B cell (primary cell): ENCODE measurements around the gene TINAG. TPM values are rescaled to one million over a fixed set of nuclear protein-coding genes. Genes with fewer than 3 reads are reported as not detected.

Experiments used
- ATAC-seq: fragments of 200-7000 bp; cut with Tn5 transposase; one replicate; pipeline ENCODE4 v1.10.0; 2021; ENCODE audit warnings: low read depth, mild to moderate bottlenecking, moderate number of reproducible peaks, moderate library complexity
- CTCF ChIA-PET: fragments of 350-600 bp; sonication (Branson Sonifier 250); formaldehyde crosslinking; loops from one replicate; lab custom pipeline; 2021; ENCODE audit warnings: antibody characterized with exemption, inconsistent platforms; lab: Charles Lee
- POLR2A ChIA-PET: fragments of 350-600 bp; sonication (Branson Sonifier 250); formaldehyde crosslinking; loops from one replicate; lab custom pipeline; 2021; ENCODE audit warnings: antibody characterized with exemption; lab: Charles Lee
- DNase-seq: peaks from one replicate; pipeline ENCODE4 v3.0.0; 2013
- H2AFZ ChIP-seq: 2 replicates; pipeline ENCODE4 v1.6.1; 2012; ENCODE audit warnings: mild to moderate bottlenecking, low read depth, low read length; ENCODE audit not compliant: insufficient read depth, poor library complexity, severe bottlenecking
- H3K27ac ChIP-seq, 2 donors: 1 replicate in 1 of 2; 2 replicates in 1 of 2; pipeline ENCODE4 v1.5.1; 2012 to 2013; ENCODE audit warnings: low read length in 2 of 2, mild to moderate bottlenecking in 2 of 2, moderate library complexity in 1 of 2
- H3K27me3 ChIP-seq, 4 experiments: fragments of 200-600 bp in 1 of 4; sonication (generic) in 1 of 4; replicated peaks in 1 of 4; 1 replicate in 2 of 4; 2 replicates in 2 of 4; pipeline versions ENCODE4 v1.6.1 to v1.7.0; 2013 to 2016; ENCODE audit warnings: low read length in 3 of 4, mild to moderate bottlenecking in 2 of 4, mixed read lengths in 1 of 4, moderate library complexity in 1 of 4; ENCODE audit not compliant: insufficient read depth in 4 of 4, control insufficient read depth in 3 of 4; ENCODE audit errors: control extremely low read depth in 1 of 4
- H3K36me3 ChIP-seq, 2 experiments: replicated peaks in 1 of 2; 1 replicate in 1 of 2; 2 replicates in 1 of 2; pipeline versions ENCODE4 v1.6.1 to v1.7.1; 2013; ENCODE audit warnings: low read length in 1 of 2; ENCODE audit not compliant: insufficient read depth in 2 of 2, control insufficient read depth in 1 of 2; ENCODE audit errors: control extremely low read depth in 1 of 2, extremely low read depth in 1 of 2
- H3K4me1 ChIP-seq, 2 donors: fragments of 200-600 bp in 1 of 2; sonication (generic) in 1 of 2; 1 replicate in 1 of 2; 2 replicates in 1 of 2; pipeline versions ENCODE4 v1.5.1 to v1.6.1; 2013 to 2017; ENCODE audit warnings: low read length in 2 of 2; ENCODE audit not compliant: control insufficient read depth in 2 of 2, insufficient read depth in 2 of 2
- H3K4me2 ChIP-seq: replicated peaks from 2 replicates; pipeline ENCODE3; 2012; ENCODE audit warnings: mild to moderate bottlenecking, low read depth, low read length; ENCODE audit not compliant: poor library complexity, severe bottlenecking
- H3K4me3 ChIP-seq, 5 experiments: fragments of 200-600 bp in 1 of 5; sonication (generic) in 1 of 5; 1 replicate in 3 of 5; 2 replicates in 2 of 5; pipeline versions ENCODE4 v1.5.1 to v1.7.0; 2011 to 2016; ENCODE audit warnings: low read length in 4 of 5, mild to moderate bottlenecking in 4 of 5, low read depth in 2 of 5, control low read depth in 1 of 5, moderate library complexity in 1 of 5; ENCODE audit not compliant: insufficient read depth in 1 of 5; ENCODE audit errors: control extremely low read depth in 1 of 5, extremely low read depth in 1 of 5
- H3K79me2 ChIP-seq: fragments of 200-600 bp; sonication (generic); one replicate; pipeline ENCODE4 v1.6.0; 2016; ENCODE audit warnings: low read length; ENCODE audit not compliant: control insufficient read depth, insufficient read depth
- H3K9ac ChIP-seq: fragments of 200-600 bp; sonication (generic); 2 replicates; pipeline ENCODE4 v1.6.1; 2017; ENCODE audit warnings: mild to moderate bottlenecking, low read length, moderate library complexity
- H3K9me3 ChIP-seq, 3 donors: one replicate each; pipeline versions ENCODE4 v1.6.1 to v1.7.1; 2013; ENCODE audit warnings: low read length in 2 of 3; ENCODE audit not compliant: control insufficient read depth in 2 of 3, insufficient read depth in 1 of 3; ENCODE audit errors: control extremely low read depth in 1 of 3
- H4K20me1 ChIP-seq: 2 replicates; pipeline ENCODE4 v1.6.0; 2012; ENCODE audit warnings: mild to moderate bottlenecking, low read length; ENCODE audit not compliant: insufficient read depth, control insufficient read depth, poor library complexity, severe bottlenecking
- H3K27ac Mint-ChIP-seq: one replicate; pipeline ENCODE4 v1.8.0; 2021; ENCODE audit warnings: mixed read lengths
- H3K27me3 Mint-ChIP-seq: one replicate; pipeline ENCODE4 v1.8.0; 2021; ENCODE audit warnings: mixed read lengths
- H3K4me1 Mint-ChIP-seq: one replicate; pipeline ENCODE4 v1.8.0; 2021; ENCODE audit warnings: mixed read lengths
- H3K4me3 Mint-ChIP-seq: one replicate; pipeline ENCODE4 v1.8.0; 2021; ENCODE audit warnings: mixed read lengths
- H3K9me3 Mint-ChIP-seq: one replicate; pipeline ENCODE4 v1.8.0; 2022; ENCODE audit warnings: mixed read lengths; ENCODE audit not compliant: insufficient read depth
- EZH2 ChIP-seq: IDR thresholded peaks from 2 replicates; pipeline ENCODE4 v1.6.1; 2012; ENCODE audit warnings: borderline replicate concordance, low read depth, mild to moderate bottlenecking, moderate library complexity, low read length; ENCODE audit not compliant: insufficient read depth, poor library complexity, severe bottlenecking
- WGBS: methylation state at CpG from one replicate; pipeline ENCODE4 v1.1.5; 2013; ENCODE audit warnings: missing lambda C conversion rate; ENCODE audit not compliant: insufficient coverage; 5-methylcytosine and 5-hydroxymethylcytosine counted together
- intact Hi-C: fragments of 100-400 bp; cut with micrococcal nuclease; formaldehyde crosslinking; loops from one replicate; pipeline ENCODE4 v1.10.0; 2022
- polyA plus RNA-seq: library from polyadenylated mRNA; depleted of rRNA; stranded (reverse); fragments of >200 nt; gene quantifications from 2 replicates; pipeline ENCODE4 v1.2.3, GENCODE V29; 2012
- total RNA-seq, 2 donors: library from RNA; stranded (reverse); fragments of 120-200 nt in 1 of 2; gene quantifications; 1 replicate in 1 of 2; 2 replicates in 1 of 2; pipeline versions ENCODE4 v1.2.3 to v1.2.4, GENCODE V29; 2013 to 2022
- TF ChIP-seq, protein P1 (sequence below): fragments of 200-600 bp; IDR thresholded peaks from one replicate; pipeline ENCODE4 v1.8.0; 2022; ENCODE audit warnings: antibody characterized with exemption, mild to moderate bottlenecking

The TINAG gene
- total and polyA plus RNA-seq, 2 donors (not counting 1 experiment from before 2014, with no cell fraction given), result not detected

DNA sequence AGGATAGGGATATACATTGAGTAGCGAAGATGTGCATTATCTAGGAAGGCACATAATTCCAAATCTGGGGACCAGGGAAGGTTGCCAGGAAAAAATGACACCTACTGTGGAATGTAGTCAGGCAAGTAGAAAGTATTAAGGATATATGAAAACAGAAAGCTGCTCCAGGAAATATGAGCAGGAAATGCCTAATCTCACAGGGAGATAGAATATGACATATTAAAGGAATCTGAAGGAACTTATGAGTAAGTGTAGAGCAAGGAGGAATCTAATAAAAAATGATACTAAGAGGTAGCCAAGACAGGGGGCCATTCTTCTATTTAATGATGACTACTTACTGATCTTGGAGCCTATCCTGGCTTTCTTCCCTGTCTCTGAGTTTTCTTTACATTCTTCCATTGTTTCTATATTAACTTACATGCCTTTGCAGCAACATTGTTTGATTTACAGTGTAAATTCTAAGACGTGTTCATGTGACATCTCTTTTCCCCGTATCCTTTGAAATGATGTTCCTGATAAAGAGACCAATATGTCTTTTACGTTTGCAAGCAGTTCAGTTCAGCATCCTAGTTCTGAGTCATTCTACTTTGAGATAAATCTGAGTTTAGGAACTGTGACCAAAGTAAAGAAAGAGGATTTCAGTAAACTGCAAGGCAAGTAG, 58.6 kb downstream of the TINAG start:
- no peaks in the 10 kb centered on the region for H4K20me1 ChIP-seq
- Mint-ChIP-seq H3K4me1 (no peaks in the 10 kb centered on the region), H3K9me3 (no peaks in the 10 kb centered on the region), H3K27me3 (no peaks in the 10 kb centered on the region), H3K27ac (no peak overlapping the region), H3K4me3 (no peak overlapping the region)
- no peaks in the 10 kb centered on the region for H3K79me2 ChIP-seq
- H3K4me1 ChIP-seq, result no peaks in the 10 kb centered on the region
- ChIA-PET POLR2A (no interaction called here), CTCF (no interaction called here)
- no peak overlapping the region for H3K9ac ChIP-seq
- 69% methylated on average over 4 of the region's 4 CpGs for WGBS
- H3K4me2 ChIP-seq, result no peak overlapping the region
- no peak for ATAC-seq
- no peak overlapping the region for H3K27ac ChIP-seq
- no peaks in the 10 kb centered on the region for H3K9me3 ChIP-seq
- H3K4me3 ChIP-seq, result no peak overlapping the region
- H3K27me3 ChIP-seq, result no peaks in the 10 kb centered on the region
- H3K36me3 ChIP-seq, result no peaks in the 10 kb centered on the region
- intact Hi-C loops, result no loop called here
- DNase-seq, result no peak
- TF ChIP-seq, protein P1, sequence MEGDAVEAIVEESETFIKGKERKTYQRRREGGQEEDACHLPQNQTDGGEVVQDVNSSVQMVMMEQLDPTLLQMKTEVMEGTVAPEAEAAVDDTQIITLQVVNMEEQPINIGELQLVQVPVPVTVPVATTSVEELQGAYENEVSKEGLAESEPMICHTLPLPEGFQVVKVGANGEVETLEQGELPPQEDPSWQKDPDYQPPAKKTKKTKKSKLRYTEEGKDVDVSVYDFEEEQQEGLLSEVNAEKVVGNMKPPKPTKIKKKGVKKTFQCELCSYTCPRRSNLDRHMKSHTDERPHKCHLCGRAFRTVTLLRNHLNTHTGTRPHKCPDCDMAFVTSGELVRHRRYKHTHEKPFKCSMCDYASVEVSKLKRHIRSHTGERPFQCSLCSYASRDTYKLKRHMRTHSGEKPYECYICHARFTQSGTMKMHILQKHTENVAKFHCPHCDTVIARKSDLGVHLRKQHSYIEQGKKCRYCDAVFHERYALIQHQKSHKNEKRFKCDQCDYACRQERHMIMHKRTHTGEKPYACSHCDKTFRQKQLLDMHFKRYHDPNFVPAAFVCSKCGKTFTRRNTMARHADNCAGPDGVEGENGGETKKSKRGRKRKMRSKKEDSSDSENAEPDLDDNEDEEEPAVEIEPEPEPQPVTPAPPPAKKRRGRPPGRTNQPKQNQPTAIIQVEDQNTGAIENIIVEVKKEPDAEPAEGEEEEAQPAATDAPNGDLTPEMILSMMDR, result no peak
- TF ChIP-seq EZH2, result no peak
- no peak overlapping the region for H2AFZ ChIP-seq

DNA sequence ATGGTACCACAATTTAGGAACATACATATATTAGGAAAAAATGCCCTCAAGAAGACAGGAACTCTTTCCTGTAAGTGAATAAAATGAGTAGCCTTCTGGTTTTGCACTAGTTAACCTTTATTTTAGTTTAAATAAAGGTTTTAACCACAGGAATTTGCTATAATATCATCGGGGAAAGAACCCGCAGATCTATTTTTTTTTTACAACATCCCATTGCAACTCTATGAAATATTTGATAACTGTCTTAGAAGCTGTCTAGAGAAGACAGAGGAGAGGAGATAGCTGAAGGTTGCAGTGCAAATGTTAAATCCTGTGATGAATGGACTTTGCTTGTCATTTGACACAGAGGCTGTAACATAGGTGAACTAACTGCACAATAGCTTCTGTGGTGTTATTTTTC, 69.5 kb downstream of the TINAG start:
- Mint-ChIP-seq H3K4me1 (no peaks in the 10 kb centered on the region), H3K27ac (no peak overlapping the region), H3K27me3 (no peaks in the 10 kb centered on the region), H3K4me3 (no peak overlapping the region), H3K9me3 (no peaks in the 10 kb centered on the region)
- TF ChIP-seq, protein P1, result no peak
- TF ChIP-seq EZH2, result no peak
- ChIA-PET POLR2A (no interaction called here), CTCF (no interaction called here)
- no peak for ATAC-seq
- no peaks in the 10 kb centered on the region for H3K79me2 ChIP-seq
- no peak for DNase-seq
- no peak overlapping the region for H3K4me3 ChIP-seq
- H3K27me3 ChIP-seq, result no peaks in the 10 kb centered on the region
- H3K27ac ChIP-seq, result no peak overlapping the region
- no peaks in the 10 kb centered on the region for H4K20me1 ChIP-seq
- no CpG with 5 or more reads among the region's 2 CpGs for WGBS
- no peak overlapping the region for H3K9ac ChIP-seq
- H3K4me2 ChIP-seq, result no peak overlapping the region
- H3K9me3 ChIP-seq, result no peaks in the 10 kb centered on the region
- H3K4me1 ChIP-seq, result no peaks in the 10 kb centered on the region
- intact Hi-C loops, result no loop called here
- no peak overlapping the region for H2AFZ ChIP-seq
- H3K36me3 ChIP-seq, result no peaks in the 10 kb centered on the region
